Neural crest cell (in vitro differentiated cells): Measurements from ENCODE around the gene ALPK1. TPM values are rescaled to one million over a fixed set of nuclear protein-coding genes. Genes with fewer than 3 reads are reported as not detected.

Source experiments
- DNase-seq: peaks from one replicate; pipeline ENCODE4 v3.0.0; 2021; ENCODE audit warnings: low read depth, mixed read lengths, low spot score
- H3K27ac Mint-ChIP-seq: one replicate; pipeline ENCODE4 v1.8.0; 2021; ENCODE audit warnings: mild to moderate bottlenecking, mixed read lengths; ENCODE audit not compliant: unreplicated experiment
- H3K27me3 Mint-ChIP-seq: 2 replicates; pipeline ENCODE4 v1.8.0; 2021; ENCODE audit warnings: low read depth, mild to moderate bottlenecking, mixed read lengths
- H3K36me3 Mint-ChIP-seq: 2 replicates; pipeline ENCODE4 v1.8.0; 2021; ENCODE audit warnings: low read depth, mild to moderate bottlenecking, mixed read lengths
- H3K4me1 Mint-ChIP-seq: 2 replicates; pipeline ENCODE4 v1.8.0; 2021; ENCODE audit warnings: mixed read lengths
- H3K4me3 Mint-ChIP-seq: one replicate; pipeline ENCODE4 v1.8.0; 2021; ENCODE audit warnings: mild to moderate bottlenecking, mixed read lengths
- H3K9me3 Mint-ChIP-seq: 2 replicates; pipeline ENCODE4 v1.8.0; 2021; ENCODE audit warnings: mixed read lengths
- CTCF ChIP-seq: fragments of 200-600 bp; sonication (generic); conservative IDR thresholded peaks from 2 replicates; pipeline ENCODE4 v1.5.0; 2021; ENCODE audit warnings: antibody characterized with exemption, mild to moderate bottlenecking
- long read RNA-seq: library from polyadenylated mRNA; unstranded; transcript quantifications from one replicate; pipeline ENCODE4 v2.0.0, GENCODE V29; 2020
- total RNA-seq: library from RNA; stranded (reverse); gene quantifications from 2 replicates; pipeline ENCODE4 v1.2.1, GENCODE V29; 2021

ALPK1 gene
- total RNA-seq: 0.68 and 1.3 TPM in 2 replicates
- long read RNA-seq, partial matches to known transcripts: 1 of 3 reads
- long read RNA-seq, other reads (novel, unspliced or antisense): 2 of 3 reads

GRCh38 chr4:112296949-112297880 lies at the start of gene ALPK1:
TSS of gene ALPK1 (plus strand) at chr4:112297369.
- H3K4me3 Mint-ChIP-seq: no peak within 1 kb of the TSS
- DNase-seq: no peak
- no peaks in the 10 kb centered on the region for H3K36me3 Mint-ChIP-seq
- peaks cover 8% of the 10 kb centered on the region for H3K27me3 Mint-ChIP-seq
- no peaks in the 10 kb centered on the region for H3K9me3 Mint-ChIP-seq
- TF ChIP-seq CTCF: no peak
- H3K4me1 Mint-ChIP-seq: peaks cover 4% of the 10 kb centered on the region
- H3K27ac Mint-ChIP-seq: no peak within 1 kb of the TSS

GRCh38 chr4:112251019-112251643 lies 46.0 kb upstream of the ALPK1 start:
- Mint-ChIP-seq H3K4me1 (peaks cover 8% of the 10 kb centered on the region), H3K4me3 (no peak overlapping the region), H3K36me3 (no peaks in the 10 kb centered on the region), H3K27ac (no peak overlapping the region), H3K9me3 (no peaks in the 10 kb centered on the region), H3K27me3 (no peaks in the 10 kb centered on the region)
- TF ChIP-seq CTCF: no peak
- no peak for DNase-seq

GRCh38 chr4:112252234-112252633 lies 44.9 kb upstream of the ALPK1 start:
- Mint-ChIP-seq H3K4me3 (no peak overlapping the region), H3K27me3 (no peaks in the 10 kb centered on the region), H3K9me3 (no peaks in the 10 kb centered on the region), H3K36me3 (no peaks in the 10 kb centered on the region), H3K4me1 (peaks cover 5% of the 10 kb centered on the region), H3K27ac (no peak overlapping the region)
- no peak for DNase-seq
- TF ChIP-seq CTCF: no peak

GRCh38 chr4:112253382-112254000 lies 43.7 kb upstream of the ALPK1 start:
- H3K9me3 Mint-ChIP-seq: no peaks in the 10 kb centered on the region
- no peak overlapping the region for H3K4me3 Mint-ChIP-seq
- DNase-seq: no peak
- H3K27me3 Mint-ChIP-seq: no peaks in the 10 kb centered on the region
- peaks cover 5% of the 10 kb centered on the region for H3K4me1 Mint-ChIP-seq
- H3K27ac Mint-ChIP-seq: no peak overlapping the region
- no peaks in the 10 kb centered on the region for H3K36me3 Mint-ChIP-seq
- no peak for TF ChIP-seq CTCF

GRCh38 chr4:112257098-112257497 lies 40.1 kb upstream of the ALPK1 start:
- Mint-ChIP-seq H3K4me1 (peaks cover 5% of the 10 kb centered on the region), H3K36me3 (no peaks in the 10 kb centered on the region), H3K9me3 (no peaks in the 10 kb centered on the region), H3K4me3 (no peak overlapping the region), H3K27me3 (no peaks in the 10 kb centered on the region), H3K27ac (no peak overlapping the region)
- no peak for TF ChIP-seq CTCF
- no peak for DNase-seq
